22Rv1 (cell line): ENCODE data around the gene KIAA0232.

Source experiments
- ZFX ChIP-seq: fragments of 450-650 bp; IDR thresholded peaks from 2 replicates; pipeline ENCODE4 v1.6.1; 2017; ENCODE audit warnings: antibody characterized with exemption, borderline replicate concordance
- TF ChIP-seq, protein P1 (sequence below): fragments of 450-650 bp; IDR thresholded peaks from 2 replicates; pipeline ENCODE4 v1.5.1; 2017; ENCODE audit warnings: mild to moderate bottlenecking

DNA sequence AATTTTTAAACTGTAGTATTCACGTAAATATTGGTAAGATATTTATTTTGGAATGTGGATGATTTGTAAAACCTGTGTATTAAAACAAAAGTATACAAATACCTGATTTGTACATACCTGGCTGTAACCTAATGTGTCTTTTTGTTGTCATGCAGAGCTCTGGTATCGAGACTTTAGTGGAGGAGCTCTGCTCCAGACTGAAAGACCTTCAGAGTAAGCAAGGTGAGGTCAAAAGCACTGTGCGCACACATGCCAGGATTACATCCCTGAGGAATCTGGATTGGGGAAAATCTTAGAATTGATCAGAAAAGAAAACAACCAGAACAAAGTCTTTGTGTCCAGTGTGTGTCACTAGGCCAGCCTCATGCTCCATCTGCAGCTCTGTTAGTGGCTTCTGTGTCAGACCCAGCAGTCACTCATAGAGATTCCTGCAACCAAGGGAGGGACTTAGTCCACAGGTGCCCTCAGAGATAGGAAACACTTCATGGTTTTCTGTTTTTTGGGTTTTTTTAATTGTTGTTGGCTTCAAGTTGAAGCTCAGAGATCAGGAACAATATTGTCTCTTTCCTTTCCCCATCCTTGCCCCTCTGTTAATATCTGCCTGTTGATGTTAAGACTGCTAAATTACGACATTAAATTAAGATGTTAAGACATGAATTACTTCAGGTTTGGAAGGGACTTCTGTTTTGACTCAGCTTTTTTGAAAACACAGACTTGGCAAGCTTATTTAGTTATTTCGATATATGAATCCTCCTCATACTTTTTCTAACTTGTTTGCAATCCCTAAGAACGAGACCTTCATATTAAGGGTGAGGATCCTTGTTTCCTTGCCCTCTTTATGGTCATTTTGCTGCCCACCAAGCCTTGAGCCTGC, 74.7 kb downstream of the KIAA0232 start:
- TF ChIP-seq, protein P1, sequence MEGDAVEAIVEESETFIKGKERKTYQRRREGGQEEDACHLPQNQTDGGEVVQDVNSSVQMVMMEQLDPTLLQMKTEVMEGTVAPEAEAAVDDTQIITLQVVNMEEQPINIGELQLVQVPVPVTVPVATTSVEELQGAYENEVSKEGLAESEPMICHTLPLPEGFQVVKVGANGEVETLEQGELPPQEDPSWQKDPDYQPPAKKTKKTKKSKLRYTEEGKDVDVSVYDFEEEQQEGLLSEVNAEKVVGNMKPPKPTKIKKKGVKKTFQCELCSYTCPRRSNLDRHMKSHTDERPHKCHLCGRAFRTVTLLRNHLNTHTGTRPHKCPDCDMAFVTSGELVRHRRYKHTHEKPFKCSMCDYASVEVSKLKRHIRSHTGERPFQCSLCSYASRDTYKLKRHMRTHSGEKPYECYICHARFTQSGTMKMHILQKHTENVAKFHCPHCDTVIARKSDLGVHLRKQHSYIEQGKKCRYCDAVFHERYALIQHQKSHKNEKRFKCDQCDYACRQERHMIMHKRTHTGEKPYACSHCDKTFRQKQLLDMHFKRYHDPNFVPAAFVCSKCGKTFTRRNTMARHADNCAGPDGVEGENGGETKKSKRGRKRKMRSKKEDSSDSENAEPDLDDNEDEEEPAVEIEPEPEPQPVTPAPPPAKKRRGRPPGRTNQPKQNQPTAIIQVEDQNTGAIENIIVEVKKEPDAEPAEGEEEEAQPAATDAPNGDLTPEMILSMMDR, result no peak
- TF ChIP-seq ZFX, result no peak
